CD4-positive, alpha-beta T cell treated with Interleukin-6 for 4 hours (primary cell): ENCODE results near the gene GLT8D2.

Experiments used
- DNase-seq: peaks from one replicate; pipeline ENCODE4 v3.0.0-alpha.2; 2020; ENCODE audit warnings: mixed read lengths

The GLT8D2 gene

DNA sequence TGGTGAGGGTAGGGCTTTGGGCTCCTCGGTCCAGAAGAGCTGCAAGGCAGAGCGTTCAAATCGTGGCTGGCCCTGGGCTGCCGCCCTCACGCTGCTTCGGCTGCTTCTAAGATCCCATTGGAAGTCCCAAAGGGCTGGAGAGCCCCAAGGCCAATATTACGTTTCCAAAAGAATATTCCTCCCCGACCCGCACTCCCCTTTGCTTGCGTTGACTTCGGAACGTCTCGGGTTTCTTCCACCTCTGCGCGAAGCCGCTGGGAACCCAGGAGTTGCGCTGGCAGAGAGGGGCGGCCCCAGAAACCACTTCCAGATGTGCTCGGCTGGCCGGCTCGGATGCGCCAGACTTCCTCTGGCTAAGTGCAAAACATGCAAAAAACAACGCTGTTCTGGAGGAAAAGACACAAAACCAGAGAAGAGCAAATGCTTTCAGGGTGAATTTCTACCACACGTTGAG is at the start of gene GLT8D2:
GLT8D2 (minus strand) TSS at position 285 of the 454 bp plus-strand sequence. CDS start 30,539 bp downstream, outside the sequence.
- no peak for DNase-seq

- no peak for DNase-seq
These were observed 48.0 kb upstream of the GLT8D2 start for GRCh38 chr12:104097954-104098353.

DNA sequence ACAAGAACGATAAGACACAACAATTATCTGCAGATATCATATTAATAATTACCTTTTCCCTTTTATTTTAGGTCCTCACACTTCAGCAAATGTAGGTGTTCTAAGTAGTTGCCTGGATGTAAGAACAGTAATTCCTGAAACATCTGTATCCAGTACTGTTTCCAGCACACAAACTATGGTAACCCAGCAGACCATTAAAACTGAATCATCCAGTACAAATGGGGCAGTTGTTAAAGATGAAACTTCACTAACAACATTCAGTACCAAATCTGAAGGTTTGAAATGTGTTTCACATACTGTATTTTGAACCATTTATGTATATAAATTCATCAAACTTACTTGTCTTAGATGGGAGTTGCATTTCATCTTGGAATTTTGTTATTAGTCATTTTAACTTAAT is 45.3 kb upstream of the GLT8D2 start:
- no peak for DNase-seq

GRCh38 chr12:104094284-104094683 is 44.3 kb upstream of the GLT8D2 start:
- DNase-seq = no peak

DNA sequence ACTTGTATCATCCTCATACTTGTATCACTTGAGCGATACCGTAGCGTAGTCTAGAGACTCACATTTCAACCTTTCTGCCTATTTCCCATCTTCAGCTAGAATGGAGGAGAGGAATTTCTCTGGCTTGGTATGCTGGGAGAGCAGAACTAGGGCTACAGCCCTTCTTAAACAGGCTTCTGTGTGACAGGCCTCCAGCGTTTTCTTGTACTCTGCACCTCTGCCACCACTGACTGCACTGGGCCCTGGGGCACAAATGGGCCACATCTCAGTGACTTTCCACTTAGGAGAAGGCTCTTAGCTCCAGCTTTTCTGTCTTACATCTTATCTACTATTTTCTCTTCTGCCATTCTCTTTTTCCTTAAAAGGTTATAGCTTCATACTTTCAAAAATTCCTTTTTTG is 41.1 kb upstream of the GLT8D2 start:
- DNase-seq = no peak

GRCh38 chr12:104090685-104091084 is 40.7 kb upstream of the GLT8D2 start:
- no peak for DNase-seq

DNA sequence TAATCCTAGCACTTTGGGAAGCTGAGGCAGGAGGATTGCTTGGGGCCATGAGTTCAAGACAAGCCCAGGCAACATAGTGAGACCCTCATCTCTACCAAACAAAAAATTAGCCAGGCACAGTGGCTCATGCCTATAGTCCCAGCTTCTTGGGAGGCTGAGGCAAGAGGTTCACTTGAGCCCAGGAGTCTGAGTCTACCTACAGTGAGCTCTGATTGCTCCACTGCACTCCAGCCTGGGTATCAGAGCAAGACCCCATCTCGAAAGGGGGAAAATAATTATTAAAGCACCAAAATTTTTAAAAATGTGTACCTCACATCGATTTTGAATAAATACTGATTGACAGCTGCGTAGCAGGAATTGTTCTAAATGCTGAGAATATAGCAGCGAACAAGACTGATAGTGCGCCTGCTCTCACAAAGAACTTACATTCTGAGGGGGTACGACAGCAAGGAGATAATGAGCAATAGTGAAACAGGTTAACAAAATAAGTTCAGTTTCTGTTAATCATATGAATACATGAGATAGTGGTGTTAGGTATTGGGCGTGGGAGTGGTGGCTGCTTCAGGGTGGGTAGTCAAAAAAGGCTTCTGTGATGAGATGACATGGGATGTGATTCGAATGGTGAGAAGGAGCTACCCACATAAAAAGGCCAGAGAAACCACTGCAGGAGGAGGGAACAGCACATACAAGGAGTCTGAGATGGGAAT is 33.9 kb upstream of the GLT8D2 start:
- no peak for DNase-seq

- DNase-seq = no peak
These were observed 30.8 kb upstream of the GLT8D2 start for GRCh38 chr12:104080764-104081163.

GRCh38 chr12:104079024-104079423 is 29.0 kb upstream of the GLT8D2 start:
- DNase-seq = no peak

DNA sequence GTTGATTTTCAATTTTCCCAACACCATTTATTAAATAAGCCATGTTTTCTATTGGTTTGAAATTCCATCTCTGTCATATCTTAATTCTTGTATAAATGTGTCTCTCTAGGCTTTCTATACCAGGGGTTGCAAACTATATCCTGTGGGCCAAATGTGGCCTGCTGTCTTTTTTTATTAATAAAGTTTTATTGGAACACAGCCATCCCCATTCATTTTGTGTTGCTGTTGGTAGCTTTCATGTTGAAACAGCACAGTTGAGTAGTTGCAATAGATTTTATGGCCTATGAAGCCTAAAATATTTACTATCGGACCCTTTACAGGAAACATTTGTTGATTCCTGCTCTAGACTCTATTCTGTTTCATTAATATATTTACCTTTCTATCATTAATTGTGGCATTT is 23.7 kb upstream of the GLT8D2 start:
- DNase-seq = no peak

DNA sequence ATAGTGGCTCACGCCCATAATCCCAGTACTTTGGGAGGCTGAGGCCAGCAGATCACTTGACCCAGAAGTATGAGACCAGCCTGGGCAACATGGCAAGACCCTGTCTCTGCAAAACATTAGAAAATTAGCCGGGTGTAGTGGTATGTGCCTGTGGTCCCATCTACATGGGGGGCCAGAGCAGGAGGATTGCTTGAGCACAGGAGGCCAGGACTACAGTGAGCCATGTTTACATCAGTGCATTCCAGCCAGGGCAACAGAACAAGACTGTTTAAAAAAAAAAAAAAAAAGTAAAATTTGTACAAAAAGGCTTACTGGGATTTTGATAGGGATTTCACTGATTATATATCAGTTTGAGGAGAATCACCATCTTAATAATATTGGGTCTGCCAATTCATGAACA is 22.1 kb upstream of the GLT8D2 start:
- DNase-seq = no peak

DNA sequence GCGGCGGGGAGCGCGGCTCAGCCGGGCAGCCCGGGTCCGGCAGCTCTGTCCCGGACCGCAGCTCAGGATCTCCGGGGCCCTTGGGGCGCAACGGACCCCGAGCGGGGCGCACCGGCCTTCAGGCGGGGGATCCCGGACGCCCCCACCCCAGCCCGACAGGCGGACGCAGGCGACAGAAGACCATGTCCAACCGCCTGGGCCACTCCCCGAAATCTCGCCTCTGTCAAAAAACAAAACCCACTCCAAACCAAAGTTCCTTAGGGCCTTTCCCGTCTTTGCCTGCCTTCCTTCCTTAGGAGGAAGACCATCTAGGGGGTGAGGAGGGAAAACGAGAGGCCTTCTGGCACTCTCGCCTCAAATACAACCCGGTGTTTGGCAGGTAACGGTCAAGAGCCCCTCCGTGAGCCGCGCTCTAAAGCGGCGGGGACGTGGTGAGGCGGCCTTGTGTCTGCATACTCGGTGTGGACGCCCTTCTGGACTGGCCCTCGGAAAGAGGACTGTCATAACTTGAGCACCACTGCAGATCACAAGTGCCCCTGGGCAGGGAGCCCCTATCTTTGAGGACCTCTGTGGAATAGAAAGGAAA is 14.9 kb upstream of the GLT8D2 start:
- no peak for DNase-seq

DNA sequence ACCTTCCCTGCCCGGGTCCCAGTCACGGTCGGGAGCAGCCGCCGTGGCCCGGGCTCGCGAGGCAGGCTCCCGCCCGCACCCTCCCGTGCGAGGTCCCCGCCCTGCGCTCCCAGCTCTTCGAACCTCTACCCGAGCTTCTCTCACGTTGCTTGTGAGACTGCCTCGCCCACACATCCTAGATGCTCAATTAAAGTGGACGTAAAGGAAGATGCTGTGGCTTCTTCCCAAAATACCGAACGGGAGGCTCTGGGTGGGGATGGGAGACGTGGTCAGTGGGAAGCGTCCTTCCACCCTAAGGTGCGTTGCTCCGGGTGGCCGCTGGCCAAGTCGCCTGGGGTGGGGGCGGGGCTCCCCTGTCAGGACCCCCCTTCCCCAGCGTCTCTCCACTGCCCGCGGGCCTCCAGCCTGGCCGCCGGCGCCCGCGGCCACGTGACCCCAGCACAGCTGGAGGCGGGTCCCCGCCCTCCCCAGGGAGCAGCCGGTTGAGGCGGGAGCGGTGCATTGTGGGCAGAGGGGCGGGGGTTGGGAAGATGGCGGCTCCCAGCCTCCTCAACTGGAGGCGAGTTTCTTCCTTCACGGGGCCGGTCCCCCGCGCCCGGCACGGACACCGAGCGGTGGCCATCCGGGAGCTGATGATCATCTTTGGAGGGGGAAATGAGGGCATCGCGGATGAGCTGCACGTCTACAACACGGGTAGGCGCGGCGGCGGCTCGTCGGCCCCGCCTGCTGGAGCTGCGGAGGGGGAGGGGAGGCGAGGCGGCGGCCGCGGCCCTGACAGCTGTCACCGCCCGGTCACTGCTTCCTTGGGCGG is 14.2 kb upstream of the GLT8D2 start, which contains the start of gene HCFC2:
HCFC2 (plus strand) TSS at position 501 of the 811 bp plus-strand sequence; CDS start at position 531, 30 bp downstream.
- peak; percentile 88 for DNase-seq

DNA sequence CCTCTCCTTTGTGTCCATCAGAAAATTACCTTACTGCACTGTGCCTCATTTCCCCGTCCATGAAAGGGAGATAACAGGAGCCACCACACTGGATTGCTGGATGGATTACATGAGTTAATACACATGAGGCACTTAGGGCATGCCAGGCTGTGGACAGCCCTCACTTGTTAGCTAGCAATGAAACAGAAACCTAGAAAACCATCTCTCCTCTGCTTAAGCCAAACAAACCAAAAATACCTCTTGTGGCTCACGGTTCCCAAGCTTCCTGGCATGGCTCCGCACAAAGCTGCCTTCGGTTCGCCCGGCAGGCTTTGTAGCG is 13.7 kb upstream of the GLT8D2 start:
- DNase-seq = no peak

DNA sequence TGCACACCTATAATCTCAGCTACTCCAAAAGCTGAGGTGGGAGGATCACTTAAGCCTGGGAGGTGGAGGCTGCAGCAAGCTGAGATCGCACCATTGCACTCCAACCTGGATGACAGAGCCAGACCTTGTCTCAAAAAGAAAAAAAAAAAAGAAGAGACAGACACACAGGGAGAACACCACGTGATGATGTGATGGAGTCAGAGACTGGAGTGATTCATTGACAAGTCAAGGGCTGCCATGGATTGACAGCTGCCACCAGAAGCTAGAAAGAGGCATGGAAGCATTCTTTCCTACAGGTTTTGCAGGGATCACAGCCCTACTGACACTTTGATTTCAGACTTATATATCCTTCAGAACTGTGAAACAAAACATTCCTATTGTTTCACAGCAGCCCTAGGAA is 10.8 kb upstream of the GLT8D2 start:
- DNase-seq = no peak

DNA sequence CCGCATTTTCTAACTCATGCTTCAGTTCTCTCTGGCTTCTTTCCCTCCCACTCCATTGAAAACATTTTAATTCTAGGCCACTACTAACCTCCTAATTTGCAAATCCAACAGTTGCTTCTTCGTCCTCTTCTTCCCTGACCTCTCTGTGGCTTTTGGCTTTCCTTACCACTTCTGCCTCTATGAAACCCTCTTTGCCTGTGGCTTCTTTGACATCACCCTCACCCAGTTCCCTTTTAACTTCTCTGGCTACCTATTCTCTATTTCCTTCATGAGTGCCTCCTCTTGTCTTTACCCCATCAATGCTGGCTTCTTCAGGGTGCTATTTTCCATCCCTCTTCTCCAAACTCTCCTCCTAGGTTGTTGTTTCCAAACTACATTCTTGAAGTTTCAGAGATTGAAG is 10.0 kb upstream of the GLT8D2 start:
- no peak for DNase-seq

GRCh38 chr12:104058802-104059201 is 8.8 kb upstream of the GLT8D2 start:
- no peak for DNase-seq

GRCh38 chr12:104057771-104058197 is 7.8 kb upstream of the GLT8D2 start:
- peak; percentile 18 for DNase-seq

DNA sequence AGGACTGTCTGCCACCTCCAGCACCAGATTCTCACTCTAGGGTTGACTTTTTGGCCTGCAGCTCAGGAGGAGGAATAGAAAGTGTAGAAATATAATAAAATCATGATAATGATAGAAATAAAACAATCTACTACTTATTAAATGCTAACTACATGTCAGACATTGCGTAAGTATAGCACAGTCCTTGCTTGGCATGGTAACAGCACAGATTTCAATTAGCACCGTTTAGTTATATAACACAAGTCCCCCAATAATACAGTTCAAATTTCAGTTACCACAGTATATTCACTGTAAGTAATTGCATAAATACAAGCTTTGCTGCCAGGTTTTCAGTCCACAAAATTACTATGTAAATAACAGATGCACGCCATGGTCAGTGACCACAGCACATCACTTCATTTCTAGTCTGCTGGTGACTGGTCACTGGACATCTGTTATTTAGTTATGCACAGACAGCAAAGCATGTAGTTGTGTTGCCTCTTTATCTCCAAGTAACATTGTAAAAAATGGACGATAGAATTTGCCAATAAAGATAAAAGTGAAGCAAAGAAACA is 6.5 kb upstream of the GLT8D2 start:
- no peak for DNase-seq

DNA sequence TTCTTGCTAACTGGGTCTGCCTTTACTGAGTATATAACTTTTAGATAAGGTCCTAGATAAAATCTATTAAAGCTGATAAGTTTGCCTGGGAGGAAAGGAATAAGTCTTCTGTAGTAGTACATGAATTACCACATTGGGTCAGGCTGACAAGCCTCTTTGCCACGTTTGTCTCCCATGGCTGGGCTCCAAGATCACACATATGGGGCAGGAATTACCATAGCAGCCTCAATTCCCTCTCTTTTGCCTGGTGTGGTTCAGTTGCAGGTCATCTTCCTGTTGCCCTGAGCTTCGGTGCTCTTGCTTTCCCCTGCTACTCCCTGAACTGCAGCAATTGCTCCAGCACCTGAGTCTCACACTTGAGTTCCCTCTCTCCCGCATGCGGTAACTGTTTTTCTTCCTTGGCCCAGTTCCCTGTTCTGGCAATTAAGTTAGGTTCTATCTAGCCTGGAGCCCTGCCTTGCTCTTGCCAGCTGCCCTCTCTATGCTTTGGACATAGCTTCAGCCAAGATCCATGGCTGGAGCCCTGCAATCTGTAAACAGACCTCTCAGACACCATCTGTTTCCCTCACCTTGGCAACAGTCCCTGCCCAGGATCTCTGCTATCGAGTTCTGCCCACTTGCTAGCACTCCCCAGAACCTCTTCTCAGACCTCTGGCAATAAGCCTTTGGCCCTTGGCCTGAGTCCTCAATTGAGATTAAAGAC is 5.8 kb upstream of the GLT8D2 start:
- no peak for DNase-seq

GRCh38 chr12:104054681-104055346 is 4.8 kb upstream of the GLT8D2 start:
- DNase-seq = no peak

DNA sequence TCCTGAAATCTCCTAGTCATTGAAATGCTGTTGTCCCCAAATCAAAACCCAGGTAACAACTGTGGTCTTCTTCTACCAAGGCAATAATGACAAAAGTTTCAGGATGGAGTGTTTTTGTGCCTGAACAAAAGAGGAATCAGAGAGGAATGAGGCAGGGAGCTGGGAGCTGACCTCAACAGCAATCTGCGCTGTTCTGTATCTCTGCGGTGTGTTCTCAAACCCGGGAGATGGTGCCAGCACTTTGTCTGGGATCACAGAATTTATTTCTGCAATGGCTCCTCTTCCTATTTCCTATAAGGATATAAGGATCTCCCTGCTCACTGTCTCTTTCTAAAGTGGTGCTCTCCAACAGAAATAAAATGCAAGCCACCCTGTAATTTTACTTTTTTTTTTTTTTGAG is 449 bp upstream of the GLT8D2 start:
- DNase-seq = no peak
